GM23338 (cell line): Measurements from ENCODE around the gene RNF214.

ENCODE experiments used
- CREB1 ChIP-seq: fragments of 250-450 bp; sonication (Bioruptor Pico); IDR thresholded peaks from 2 replicates; pipeline ENCODE4 v1.5.0; 2020; ENCODE audit warnings: low read depth, mild to moderate bottlenecking, moderate library complexity
- EZH2phosphoT487 ChIP-seq: fragments of 200-600 bp; sonication (generic); IDR thresholded peaks from one replicate; pipeline ENCODE4 v1.8.1; 2018; ENCODE audit warnings: antibody characterized with exemption; ENCODE audit not compliant: unreplicated experiment
- POLR2AphosphoS5 ChIP-seq: IDR thresholded peaks from 2 replicates; pipeline ENCODE4 v1.6.1; 2016; ENCODE audit warnings: antibody characterized with exemption, low read depth
- TF ChIP-seq, protein P1 (sequence below), 2 experiments: fragments of 200-600 bp in 1 of 2; sonication (generic) in 1 of 2; conservative IDR thresholded peaks; 2 replicates each; pipeline versions ENCODE4 v1.5.1 to v1.6.1; 2016 to 2017; ENCODE audit warnings: antibody characterized with exemption in 2 of 2, low read depth in 2 of 2, mild to moderate bottlenecking in 2 of 2, moderate library complexity in 1 of 2

DNA sequence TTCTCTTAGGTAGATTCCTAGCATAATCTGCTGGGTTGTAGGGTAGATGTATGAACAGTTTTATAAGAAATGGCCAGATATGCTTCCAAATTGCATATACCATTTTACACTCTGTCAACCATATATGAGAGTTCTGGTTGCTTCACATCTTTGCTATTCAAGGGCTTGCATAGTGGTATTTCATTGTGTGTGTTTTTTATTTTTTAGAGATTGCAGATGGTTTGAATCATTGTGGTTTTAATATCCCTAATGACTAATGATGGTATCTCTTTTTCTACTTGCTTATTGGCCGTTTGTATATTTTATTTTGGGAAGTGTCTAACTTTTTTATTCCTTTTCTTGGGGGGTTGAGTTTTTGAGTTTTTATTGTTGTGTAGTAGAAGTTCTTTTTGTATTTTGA, 26.9 kb downstream of the RNF214 start:
- TF ChIP-seq, protein P1, sequence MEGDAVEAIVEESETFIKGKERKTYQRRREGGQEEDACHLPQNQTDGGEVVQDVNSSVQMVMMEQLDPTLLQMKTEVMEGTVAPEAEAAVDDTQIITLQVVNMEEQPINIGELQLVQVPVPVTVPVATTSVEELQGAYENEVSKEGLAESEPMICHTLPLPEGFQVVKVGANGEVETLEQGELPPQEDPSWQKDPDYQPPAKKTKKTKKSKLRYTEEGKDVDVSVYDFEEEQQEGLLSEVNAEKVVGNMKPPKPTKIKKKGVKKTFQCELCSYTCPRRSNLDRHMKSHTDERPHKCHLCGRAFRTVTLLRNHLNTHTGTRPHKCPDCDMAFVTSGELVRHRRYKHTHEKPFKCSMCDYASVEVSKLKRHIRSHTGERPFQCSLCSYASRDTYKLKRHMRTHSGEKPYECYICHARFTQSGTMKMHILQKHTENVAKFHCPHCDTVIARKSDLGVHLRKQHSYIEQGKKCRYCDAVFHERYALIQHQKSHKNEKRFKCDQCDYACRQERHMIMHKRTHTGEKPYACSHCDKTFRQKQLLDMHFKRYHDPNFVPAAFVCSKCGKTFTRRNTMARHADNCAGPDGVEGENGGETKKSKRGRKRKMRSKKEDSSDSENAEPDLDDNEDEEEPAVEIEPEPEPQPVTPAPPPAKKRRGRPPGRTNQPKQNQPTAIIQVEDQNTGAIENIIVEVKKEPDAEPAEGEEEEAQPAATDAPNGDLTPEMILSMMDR (conservative IDR thresholded peaks at IDR 0.05; ENCODE audit: low read depth in 2 of 2): no peak
- TF ChIP-seq EZH2phosphoT487 (no peak), CREB1 (CRISPR knock-in tag) (no peak), POLR2AphosphoS5 (no peak)
